AG10803 (cell line): ENCODE data around the gene RNF121.

Experiments
- DNase-seq: peaks from one replicate; pipeline ENCODE4 v3.0.0; 2010; ENCODE audit warnings: low read depth
- H3K4me3 ChIP-seq: 2 replicates; pipeline ENCODE4 v1.5.1; 2011; ENCODE audit warnings: mild to moderate bottlenecking, low read length, control low read depth
- TF ChIP-seq, protein P1 (sequence below): conservative IDR thresholded peaks from 2 replicates; pipeline ENCODE4 v1.5.1; 2011; ENCODE audit warnings: mild to moderate bottlenecking, low read length, control low read depth, inconsistent platforms

Gene RNF121

DNA sequence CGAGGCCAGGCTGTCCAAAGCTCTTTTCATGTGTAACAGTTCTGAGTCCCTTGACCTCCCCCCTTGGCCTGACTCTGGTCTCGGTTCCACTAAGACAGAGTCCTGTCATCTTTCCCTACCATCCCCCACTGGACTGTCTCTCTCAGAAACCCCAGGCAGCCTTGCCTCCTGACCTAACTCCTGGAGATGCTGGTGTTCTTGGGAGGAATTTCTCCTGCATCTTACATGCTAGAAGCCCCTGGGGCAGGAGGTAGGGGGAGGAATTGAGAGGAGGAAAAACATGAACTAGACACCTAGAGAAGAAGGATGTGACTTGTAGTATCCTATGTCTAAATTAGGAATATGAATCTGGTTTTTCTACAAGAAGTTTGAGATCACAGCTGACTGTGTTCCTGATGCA lies 69.2 kb downstream of the RNF121 start:
- TF ChIP-seq, protein P1, sequence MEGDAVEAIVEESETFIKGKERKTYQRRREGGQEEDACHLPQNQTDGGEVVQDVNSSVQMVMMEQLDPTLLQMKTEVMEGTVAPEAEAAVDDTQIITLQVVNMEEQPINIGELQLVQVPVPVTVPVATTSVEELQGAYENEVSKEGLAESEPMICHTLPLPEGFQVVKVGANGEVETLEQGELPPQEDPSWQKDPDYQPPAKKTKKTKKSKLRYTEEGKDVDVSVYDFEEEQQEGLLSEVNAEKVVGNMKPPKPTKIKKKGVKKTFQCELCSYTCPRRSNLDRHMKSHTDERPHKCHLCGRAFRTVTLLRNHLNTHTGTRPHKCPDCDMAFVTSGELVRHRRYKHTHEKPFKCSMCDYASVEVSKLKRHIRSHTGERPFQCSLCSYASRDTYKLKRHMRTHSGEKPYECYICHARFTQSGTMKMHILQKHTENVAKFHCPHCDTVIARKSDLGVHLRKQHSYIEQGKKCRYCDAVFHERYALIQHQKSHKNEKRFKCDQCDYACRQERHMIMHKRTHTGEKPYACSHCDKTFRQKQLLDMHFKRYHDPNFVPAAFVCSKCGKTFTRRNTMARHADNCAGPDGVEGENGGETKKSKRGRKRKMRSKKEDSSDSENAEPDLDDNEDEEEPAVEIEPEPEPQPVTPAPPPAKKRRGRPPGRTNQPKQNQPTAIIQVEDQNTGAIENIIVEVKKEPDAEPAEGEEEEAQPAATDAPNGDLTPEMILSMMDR = no peak
- no peak overlapping the region for H3K4me3 ChIP-seq
- no peak for DNase-seq

DNA sequence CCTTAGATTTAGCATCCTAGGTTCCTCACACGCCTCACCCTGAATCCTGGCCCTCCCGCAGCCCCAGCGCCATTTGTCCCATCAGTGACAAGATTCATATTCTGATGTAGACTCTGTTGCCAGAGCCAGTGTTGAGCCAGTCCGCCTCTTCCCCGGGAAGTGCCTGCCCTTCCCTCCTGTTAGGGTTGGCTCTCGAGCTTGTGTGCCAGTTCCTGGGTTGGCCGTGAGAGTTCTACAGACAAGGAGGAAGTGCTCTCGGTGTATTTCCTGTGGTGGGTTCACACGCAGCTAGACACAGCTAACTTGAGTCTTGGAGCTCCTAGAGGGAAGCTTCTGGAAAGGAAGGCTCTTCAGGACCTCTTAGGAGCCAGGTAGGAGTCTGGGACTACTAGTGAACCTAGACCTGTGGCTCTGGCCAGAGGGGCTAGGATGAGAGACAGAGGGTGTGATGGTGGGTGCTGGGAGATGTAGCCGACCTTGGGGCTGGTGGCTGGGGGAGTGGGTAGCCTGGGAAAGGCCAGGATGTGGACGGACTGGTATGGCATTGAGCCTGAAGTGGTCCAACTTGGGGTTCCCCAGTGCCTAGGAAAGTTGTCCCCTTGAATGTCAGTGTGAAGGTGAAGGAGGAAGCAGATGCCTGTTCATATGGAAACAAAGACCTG lies 69.9 kb downstream of the RNF121 start, which contains the start of gene IL18BP:
TSS of gene IL18BP (plus strand) at position 261 of the 662 bp plus-strand sequence. CDS start 1,076 bp downstream, outside the sequence.
- no peak for DNase-seq
- peak within 1 kb of the TSS; percentile 42 for H3K4me3 ChIP-seq
- TF ChIP-seq, protein P1 = no peak

DNA sequence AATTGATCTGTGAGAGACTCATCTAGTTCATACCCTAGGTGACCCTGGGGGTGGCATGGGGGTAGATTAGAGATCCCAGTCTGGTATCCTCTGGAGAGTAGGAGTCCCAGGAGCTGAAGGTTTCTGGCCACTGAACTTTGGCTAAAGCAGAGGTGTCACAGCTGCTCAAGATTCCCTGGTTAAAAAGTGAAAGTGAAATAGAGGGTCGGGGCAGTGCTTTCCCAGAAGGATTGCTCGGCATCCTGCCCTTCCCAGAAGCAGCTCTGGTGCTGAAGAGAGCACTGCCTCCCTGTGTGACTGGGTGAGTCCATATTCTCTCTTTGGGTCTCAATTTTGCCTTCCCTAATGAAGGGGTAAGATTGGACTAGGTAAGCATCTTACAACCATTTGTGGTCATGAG lies 70.5 kb downstream of the RNF121 start:
- DNase-seq = peak; percentile 61
- TF ChIP-seq, protein P1 = no peak
- peak overlapping the region; percentile 42 for H3K4me3 ChIP-seq

DNA sequence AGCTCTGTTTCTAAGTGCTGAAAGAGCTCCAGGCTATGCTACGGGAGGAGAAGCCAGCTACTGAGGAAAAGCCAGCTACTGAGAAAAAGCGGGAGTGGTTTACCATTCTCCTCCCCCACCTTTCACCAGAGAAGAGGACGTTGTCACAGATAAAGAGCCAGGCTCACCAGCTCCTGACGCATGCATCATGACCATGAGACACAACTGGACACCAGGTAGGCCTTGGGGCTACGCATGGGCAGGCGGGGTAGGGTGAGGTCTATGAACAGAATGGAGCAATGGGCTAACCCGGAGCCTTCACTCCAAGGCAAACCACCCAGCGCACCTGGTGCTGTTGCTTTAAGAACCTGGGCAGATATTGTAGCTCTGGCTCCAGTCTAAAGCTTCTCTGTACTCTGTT lies 71.0 kb downstream of the RNF121 start:
- TF ChIP-seq, protein P1 = no peak
- DNase-seq = no peak
- peak overlapping the region; percentile 42 for H3K4me3 ChIP-seq

DNA sequence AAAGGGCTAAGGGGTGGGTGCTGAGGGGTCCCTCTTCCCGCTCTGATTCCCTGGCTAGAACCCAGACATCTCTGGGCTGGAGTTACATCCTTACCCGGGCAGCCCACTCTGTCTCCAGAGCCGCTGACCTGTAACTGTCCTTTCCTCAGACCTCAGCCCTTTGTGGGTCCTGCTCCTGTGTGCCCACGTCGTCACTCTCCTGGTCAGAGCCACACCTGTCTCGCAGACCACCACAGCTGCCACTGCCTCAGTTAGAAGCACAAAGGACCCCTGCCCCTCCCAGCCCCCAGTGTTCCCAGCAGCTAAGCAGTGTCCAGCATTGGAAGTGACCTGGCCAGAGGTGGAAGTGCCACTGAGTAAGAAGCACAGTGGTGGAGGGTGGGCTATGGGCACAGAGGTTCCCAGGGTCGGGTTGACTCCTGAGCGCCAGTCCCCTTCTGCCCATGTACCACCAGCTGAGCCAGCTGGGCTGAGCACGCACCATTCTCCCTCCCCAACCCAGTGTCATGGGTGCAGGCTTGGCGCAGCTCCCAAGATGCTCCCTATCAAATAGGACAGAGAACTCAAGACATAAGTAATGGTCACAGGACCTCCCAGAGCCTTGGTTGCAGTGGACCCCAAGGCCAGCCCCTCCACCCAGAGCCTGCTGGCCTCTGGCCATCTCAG lies 71.5 kb downstream of the RNF121 start:
- DNase-seq = no peak
- TF ChIP-seq, protein P1 = no peak
- H3K4me3 ChIP-seq = no peak overlapping the region

DNA sequence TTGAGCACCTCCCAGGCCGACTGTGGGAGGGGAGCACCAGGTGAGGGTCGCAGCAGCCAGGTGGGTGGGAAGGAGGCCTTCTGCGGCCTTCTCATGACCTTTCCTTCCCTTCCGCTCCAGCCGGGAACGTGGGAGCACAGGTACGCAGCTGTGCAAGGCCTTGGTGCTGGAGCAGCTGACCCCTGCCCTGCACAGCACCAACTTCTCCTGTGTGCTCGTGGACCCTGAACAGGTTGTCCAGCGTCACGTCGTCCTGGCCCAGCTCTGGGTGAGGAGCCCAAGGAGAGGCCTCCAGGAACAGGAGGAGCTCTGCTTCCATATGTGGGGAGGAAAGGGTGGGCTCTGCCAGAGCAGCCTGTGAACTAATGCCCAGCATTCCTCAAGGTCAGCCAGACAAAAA lies 72.4 kb downstream of the RNF121 start:
- TF ChIP-seq, protein P1 = no peak
- DNase-seq = no peak

More for the DNA sequence above, 72.4 kb downstream of the RNF121 start:
- no peak overlapping the region for H3K4me3 ChIP-seq
